Endothelial cell of umbilical vein (primary cell): Measurements from ENCODE around the gene BCL11A. TPM values are rescaled to one million over a fixed set of nuclear protein-coding genes. Genes with fewer than 3 reads are reported as not detected.

Experiments used
- BruUV-seq: library from RNA; stranded (reverse); fragments of 400-500 nt; replicated peaks from 2 replicates; lab custom pipeline; 2021; lab: Mats Ljungman, UMichigan
- CTCF ChIA-PET: fragments of 300-600, 350-600 bp; sonication (Branson Sonifier 250); formaldehyde crosslinking; loops from one replicate; lab custom pipeline; 2021; ENCODE audit warnings: antibody characterized with exemption, inconsistent platforms; lab: Charles Lee
- POLR2A ChIA-PET: fragments of 300-600, 350-600 bp; sonication (Branson Sonifier 250); formaldehyde crosslinking; loops from one replicate; lab custom pipeline; 2021; ENCODE audit warnings: antibody characterized with exemption, inconsistent platforms; lab: Charles Lee
- DNase-seq: peaks from one replicate; pipeline ENCODE4 v3.0.0-alpha.2; 2011; ENCODE audit warnings: low read depth, low spot score
- FAIRE-seq: peaks from 2 replicates; lab custom pipeline; 2011; peaks lifted over from hg19 to GRCh38; lab: Jason Lieb, UNC
- H2AFZ ChIP-seq: 2 replicates; pipeline ENCODE4 v1.6.0; 2012; ENCODE audit warnings: low read depth, low read length, control low read depth, inconsistent platforms
- H3K27ac ChIP-seq: 2 replicates; pipeline ENCODE4 v1.5.1; 2011; ENCODE audit warnings: low read depth, mild to moderate bottlenecking, control low read depth, low read length, moderate library complexity; ENCODE audit not compliant: insufficient read depth
- H3K27me3 ChIP-seq, 2 experiments: 2 replicates each; pipeline versions ENCODE4 v1.6.0 to v1.6.1; 2011; ENCODE audit warnings: low read length in 2 of 2, mixed read lengths in 1 of 2; ENCODE audit not compliant: control insufficient read depth in 2 of 2, insufficient read depth in 2 of 2
- H3K36me3 ChIP-seq, 2 experiments: 2 replicates in 1 of 2; 3 replicates in 1 of 2; pipeline ENCODE4 v1.5.1; 2011; ENCODE audit warnings: low read length in 2 of 2, mild to moderate bottlenecking in 1 of 2, moderate library complexity in 1 of 2; ENCODE audit not compliant: control insufficient read depth in 2 of 2, insufficient read depth in 2 of 2; ENCODE audit errors: extremely low read depth in 1 of 2
- H3K4me1 ChIP-seq: 3 replicates; pipeline ENCODE4 v1.5.1; 2011; ENCODE audit warnings: mild to moderate bottlenecking, low read length; ENCODE audit not compliant: control insufficient read depth, insufficient read depth; ENCODE audit errors: extremely low read depth
- H3K4me2 ChIP-seq: 2 replicates; pipeline ENCODE4 v1.6.1; 2011; ENCODE audit warnings: low read length, control low read depth, mixed read lengths; ENCODE audit not compliant: insufficient read depth
- H3K4me3 ChIP-seq, 3 experiments: fragments of 200-600 bp in 1 of 3; sonication (generic), shearing (Covaris generic) in 1 of 3; replicated peaks in 1 of 3; 2 replicates each; pipeline ENCODE4 v1.5.1; 2011 to 2016; ENCODE audit warnings: control low read depth in 3 of 3, low read length in 3 of 3, mild to moderate bottlenecking in 2 of 3, inconsistent platforms in 1 of 3, low read depth in 1 of 3, moderate library complexity in 1 of 3; ENCODE audit not compliant: insufficient read depth in 1 of 3
- H3K79me2 ChIP-seq: 2 replicates; pipeline ENCODE4 v1.6.0; 2012; ENCODE audit warnings: low read length, inconsistent platforms; ENCODE audit not compliant: control insufficient read depth, insufficient read depth
- H3K9ac ChIP-seq: replicated peaks from 2 replicates; pipeline ENCODE3; 2011; ENCODE audit warnings: low read length, control low read depth; ENCODE audit not compliant: insufficient read depth; ENCODE audit errors: extremely low read depth
- H3K9me1 ChIP-seq: replicated peaks from 3 replicates; pipeline ENCODE4 v1.6.0; 2011; ENCODE audit warnings: mild to moderate bottlenecking, low read length; ENCODE audit not compliant: control insufficient read depth, insufficient read depth; ENCODE audit errors: extremely low read depth
- H3K9me3 ChIP-seq: replicated peaks from 2 replicates; pipeline ENCODE4 v1.5.1; 2012; ENCODE audit warnings: low read length, inconsistent platforms; ENCODE audit not compliant: control insufficient read depth, insufficient read depth
- H4K20me1 ChIP-seq: replicated peaks from 2 replicates; pipeline ENCODE3; 2011; ENCODE audit warnings: mild to moderate bottlenecking, low read length; ENCODE audit not compliant: control insufficient read depth, insufficient read depth; ENCODE audit errors: extremely low read depth
- CTCF ChIP-seq, 2 donors: IDR thresholded peaks; 1 replicate in 1 of 2; 2 replicates in 1 of 2; pipeline ENCODE4 v1.5.1; 2011; ENCODE audit warnings: low read length in 2 of 2, mild to moderate bottlenecking in 2 of 2, moderate library complexity in 2 of 2, control low read depth in 1 of 2, inconsistent platforms in 1 of 2, low read depth in 1 of 2; ENCODE audit not compliant: insufficient read depth in 1 of 2; ENCODE audit errors: extremely low read depth in 1 of 2
- EZH2 ChIP-seq: IDR thresholded peaks from 2 replicates; pipeline ENCODE4 v1.6.1; 2012; ENCODE audit warnings: borderline replicate concordance, low read depth, mild to moderate bottlenecking, moderate library complexity, low read length, inconsistent platforms; ENCODE audit not compliant: severe bottlenecking
- FOS ChIP-seq: IDR thresholded peaks from 2 replicates; pipeline ENCODE4 v1.6.1; 2011; ENCODE audit warnings: mild to moderate bottlenecking, low read length, moderate library complexity, borderline replicate concordance; ENCODE audit not compliant: insufficient read depth
- GATA2 ChIP-seq: IDR thresholded peaks from 2 replicates; pipeline ENCODE4 v1.7.0; 2011; ENCODE audit warnings: low read depth, mild to moderate bottlenecking, moderate library complexity, mixed read lengths, low read length; ENCODE audit not compliant: insufficient read length, insufficient read depth
- JUN ChIP-seq: IDR thresholded peaks from 2 replicates; pipeline ENCODE4 v1.6.1; 2011; ENCODE audit warnings: borderline replicate concordance, low read depth; ENCODE audit not compliant: insufficient read length, insufficient read depth
- MAX ChIP-seq: IDR thresholded peaks from 2 replicates; pipeline ENCODE4 v1.6.1; 2011; ENCODE audit not compliant: insufficient read depth, insufficient read length
- MYC ChIP-seq: IDR thresholded peaks from one replicate; pipeline ENCODE4 v1.6.1; 2011; ENCODE audit warnings: mild to moderate bottlenecking, low read depth, low read length
- POLR2A ChIP-seq: IDR thresholded peaks from 2 replicates; pipeline ENCODE4 v1.6.1; 2012; ENCODE audit warnings: low read depth, mild to moderate bottlenecking, control low read depth, low read length
- POLR2AphosphoS5 ChIP-seq: IDR thresholded peaks from 2 replicates; pipeline ENCODE4 v1.6.1; 2012; ENCODE audit warnings: low read depth, mild to moderate bottlenecking, control low read depth, low read length, moderate library complexity; ENCODE audit not compliant: insufficient read depth
- dilution Hi-C: fragments of 300-500 bp; cut with MboI; formaldehyde crosslinking; loops from one replicate; pipeline ENCODE4 v1.15.0; 2019; ENCODE audit warnings: low sequenced_read_pairs; ENCODE audit not compliant: extremely low pct_ligation_motif_present
- intact Hi-C: fragments of 100-400 bp; cut with micrococcal nuclease; formaldehyde crosslinking; loops from one replicate; pipeline ENCODE4 v1.10.0; 2022
- polyA plus RNA-seq, 4 experiments: library from polyadenylated mRNA; depleted of rRNA in 3 of 4; stranded (reverse) in 3 of 4; unstranded in 1 of 4; fragments of >200 nt; gene quantifications; 2 replicates each; pipeline versions ENCODE4 v1.2.1 to v1.2.3, GENCODE V29; 2011 to 2012; ENCODE audit warnings: missing spikeins in 1 of 4
- total RNA-seq: library from RNA; stranded (reverse); gene quantifications from 2 replicates; pipeline ENCODE4 v1.2.3, GENCODE V29; 2021

BCL11A gene
- total and polyA plus RNA-seq, 2 donors (not counting 3 experiments of a cell fraction or from before 2014, with no cell fraction given): 0.12 to 0.88 TPM

- H3K79me2 ChIP-seq: no peaks in the 10 kb centered on the region
- no TSS peak for BruUV-seq
- no peaks in the 10 kb centered on the region for H3K27me3 ChIP-seq
- ChIA-PET POLR2A (no interaction called here), CTCF (no interaction called here)
- no peaks in the 10 kb centered on the region for H3K9me3 ChIP-seq
- no peak for FAIRE-seq
- no peaks in the 10 kb centered on the region for H3K9me1 ChIP-seq
- no peak for DNase-seq
- no peaks in the 10 kb centered on the region for H4K20me1 ChIP-seq
- no peaks in the 10 kb centered on the region for H3K4me1 ChIP-seq
- no peak overlapping the region for H3K27ac ChIP-seq
- no peak overlapping the region for H3K4me3 ChIP-seq
- no peak overlapping the region for H2AFZ ChIP-seq
- H3K36me3 ChIP-seq: no peaks in the 10 kb centered on the region
- no peak for TF ChIP-seq POLR2A
- no peak for TF ChIP-seq JUN
- no peak for TF ChIP-seq MYC
- no peak for TF ChIP-seq EZH2
- no peak for TF ChIP-seq MAX
- TF ChIP-seq POLR2AphosphoS5: no peak
- TF ChIP-seq FOS: no peak
- TF ChIP-seq GATA2: no peak
- TF ChIP-seq CTCF (IDR thresholded peaks at IDR 0.05; ENCODE audit: extremely low read depth in 1 of 2, insufficient read depth in 1 of 2, low read depth in 1 of 2, low read length in 2 of 2): no peak
- dilution Hi-C loops (no loop called here), intact Hi-C loops (no loop called here)
- H3K9ac ChIP-seq: no peak overlapping the region
- no peak overlapping the region for H3K4me2 ChIP-seq
Measured at GRCh38 chr2:60414495-60415138, 138.8 kb downstream of the BCL11A start.
